NCI-H1930 (cell line): Measurements from ENCODE around the gene RYR3.

Source experiments
- DNase-seq, 2 experiments: peaks; one replicate each; lab custom pipeline; 2025; lab: John Stamatoyannopoulos, UW

The RYR3 gene

GRCh38 chr15:33310481-33311311 lies at the start of gene RYR3:
RYR3 (plus strand) TSS chr15:33310967; CDS start chr15:33311046, 79 bp downstream.
- DNase-seq, result peak in 1 of 2 experiments; percentile 8

DNA sequence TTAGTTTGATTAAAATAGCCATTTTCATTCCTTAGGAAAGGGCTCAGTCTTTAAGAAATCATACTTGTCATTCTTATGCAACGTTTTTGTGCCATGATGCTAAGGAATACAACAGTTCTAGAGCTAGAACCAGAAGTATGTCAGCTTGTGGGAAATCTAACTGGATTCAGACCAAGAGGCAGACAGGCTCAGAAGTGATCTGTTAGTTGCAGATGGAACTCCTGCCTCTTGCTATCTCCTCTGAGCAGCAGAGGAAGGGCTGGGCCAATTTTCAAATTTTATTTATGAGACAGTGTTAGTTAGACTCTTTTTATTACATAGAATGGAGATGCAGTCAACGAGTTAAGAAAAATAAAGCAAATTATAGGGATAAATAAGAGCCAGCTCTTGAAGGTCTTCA lies 48.5 kb upstream of the RYR3 start:
- no peak for DNase-seq

DNA sequence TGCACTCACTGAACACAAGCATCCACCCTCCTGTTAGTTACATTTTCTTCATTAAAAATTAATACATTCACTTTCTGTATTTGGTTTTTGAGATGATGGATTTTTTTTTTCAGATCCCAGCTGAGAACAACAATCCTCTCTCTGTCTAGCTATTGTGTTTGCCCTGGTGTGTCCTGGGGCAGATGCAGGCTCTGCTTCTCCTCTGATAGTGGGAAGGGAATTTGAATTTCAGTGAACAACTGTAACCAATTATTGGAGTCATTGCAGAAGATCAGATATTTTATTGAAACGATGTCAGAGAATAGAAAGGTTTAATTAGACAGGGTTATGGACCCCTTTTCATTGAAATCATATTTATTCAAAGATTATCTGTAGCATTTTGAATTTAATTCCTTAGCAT lies 33.1 kb upstream of the RYR3 start:
- DNase-seq, result no peak

DNA sequence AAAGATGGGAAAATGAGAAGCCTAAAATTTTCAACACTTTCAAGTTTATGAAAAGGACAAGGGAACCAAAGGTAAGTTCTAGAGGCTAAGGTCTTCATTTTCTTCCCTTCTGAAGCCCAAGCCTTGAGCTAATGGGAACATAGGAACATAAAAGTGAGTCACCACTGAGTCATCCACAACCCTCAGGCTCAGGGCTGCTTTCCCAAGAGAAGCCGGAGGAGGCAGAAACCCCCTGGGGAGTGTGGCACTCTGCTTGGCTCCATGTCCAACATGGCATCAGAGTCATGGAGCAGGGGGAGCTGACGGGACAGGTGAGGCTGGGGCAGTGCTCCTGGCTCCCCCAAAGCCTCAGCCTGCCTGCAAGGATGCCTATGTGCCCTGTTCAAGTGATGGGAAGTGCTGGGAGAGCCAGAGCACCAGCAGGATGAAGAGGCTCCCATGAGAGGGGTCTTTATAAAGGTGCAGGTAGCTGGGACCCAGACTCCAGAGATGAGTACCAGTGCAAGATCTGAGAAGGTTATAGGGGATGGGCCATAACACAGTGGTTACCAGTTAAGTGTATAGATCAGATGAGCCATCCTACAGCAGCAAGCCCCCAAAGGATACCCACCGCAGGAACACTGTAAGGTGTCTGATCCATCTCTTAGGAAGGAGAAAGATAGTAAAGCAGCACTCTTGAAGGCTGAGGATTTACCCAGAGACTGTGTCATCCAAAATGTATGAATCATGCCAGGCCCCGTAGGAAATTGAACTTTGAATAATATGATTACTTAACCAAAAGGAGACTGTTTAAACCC lies 31.8 kb upstream of the RYR3 start:
- DNase-seq, result no peak

- no peak for DNase-seq
Measured at GRCh38 chr15:33279613-33280205, 31.1 kb upstream of the RYR3 start.

DNA sequence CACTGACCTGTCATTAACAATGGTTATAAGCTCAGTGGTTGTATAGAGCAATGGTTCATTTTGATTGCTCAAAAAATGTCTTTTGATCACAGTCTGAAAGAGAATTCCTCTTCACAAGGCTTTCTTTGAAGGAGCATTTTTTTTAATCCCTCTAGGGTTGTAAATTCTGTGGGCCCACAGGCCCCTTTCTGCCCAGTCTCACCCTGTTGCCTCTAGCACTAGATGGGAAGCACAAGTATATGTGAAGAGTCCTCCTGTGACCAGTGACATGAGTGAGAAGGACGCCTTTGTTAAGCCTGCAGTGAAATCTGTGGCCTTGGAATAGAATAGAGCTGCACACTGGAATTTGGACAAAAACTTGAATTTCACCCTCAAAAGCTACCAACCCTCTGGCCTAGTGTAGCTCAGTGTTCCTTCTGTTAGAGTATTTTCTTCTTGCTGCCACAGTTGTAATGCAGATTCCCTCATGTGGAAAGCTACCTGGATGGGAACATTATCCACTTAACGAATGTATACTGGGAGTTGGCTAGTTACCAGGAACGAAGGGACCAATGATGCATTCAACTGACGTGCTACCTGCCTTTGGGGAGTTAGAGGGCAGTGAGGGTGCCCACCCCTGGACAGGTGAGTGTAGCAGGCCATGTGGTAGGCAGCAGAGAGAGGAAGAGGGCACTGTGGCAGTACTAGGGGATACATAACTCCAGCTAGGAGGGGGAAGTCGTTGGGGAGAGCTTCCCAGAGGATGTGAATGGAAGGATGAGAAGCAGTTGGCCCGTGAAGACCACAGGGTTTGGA lies 28.3 kb upstream of the RYR3 start:
- no peak for DNase-seq

- no peak for DNase-seq
Measured at GRCh38 chr15:33283576-33283975, 27.2 kb upstream of the RYR3 start.

DNA sequence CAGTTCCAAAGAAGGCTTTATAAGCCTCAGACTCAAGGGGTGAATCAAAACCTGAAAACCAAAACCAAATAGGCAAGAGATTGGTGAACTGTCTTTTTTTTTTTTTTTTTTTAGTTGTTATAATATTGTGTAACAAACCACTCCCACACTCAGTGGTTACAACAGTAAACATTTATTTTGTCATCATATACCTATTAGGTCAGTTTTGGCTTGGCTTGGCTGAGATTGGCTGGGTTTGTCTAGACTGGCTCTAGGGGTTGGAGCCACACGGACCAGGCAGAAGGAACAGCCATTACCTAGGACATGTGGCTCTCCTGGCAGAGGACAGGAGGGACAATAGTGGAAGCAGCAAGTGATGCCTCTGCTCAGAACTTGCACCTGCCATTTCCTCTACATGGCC lies 26.4 kb upstream of the RYR3 start:
- DNase-seq, result no peak

GRCh38 chr15:33292717-33293307 lies 18.0 kb upstream of the RYR3 start:
- DNase-seq, result peak; percentile 16 to 27

DNA sequence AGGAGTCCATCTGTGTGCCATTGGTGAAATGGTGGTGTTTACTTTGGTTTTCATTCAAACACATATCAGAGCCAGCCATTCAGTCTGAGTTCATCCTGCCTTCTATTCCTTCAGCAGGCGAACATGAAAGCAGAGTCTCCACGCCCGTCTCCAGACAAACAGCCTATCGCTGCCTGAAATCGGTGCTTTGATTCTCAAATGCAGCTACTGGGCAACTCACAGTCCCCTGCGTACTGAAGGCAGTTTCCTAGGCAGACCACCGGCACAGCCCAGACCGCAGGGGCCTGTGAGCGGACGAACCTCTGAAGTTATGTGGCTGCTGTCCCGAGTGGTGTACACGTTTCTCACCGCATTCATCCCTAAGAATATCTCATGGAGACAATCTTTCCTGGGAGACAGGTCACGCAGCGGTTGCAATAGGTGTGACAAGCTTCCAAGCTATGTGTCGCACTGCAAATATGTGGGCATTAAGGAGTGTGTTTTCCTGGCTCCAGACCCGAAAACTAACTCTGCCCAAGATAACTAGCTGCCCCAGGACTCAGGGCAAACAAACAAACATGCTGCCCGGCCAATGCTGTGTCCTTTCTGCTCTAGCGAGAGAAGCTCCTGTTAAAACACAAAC lies 16.9 kb upstream of the RYR3 start:
- no peak for DNase-seq

- no peak for DNase-seq
Measured at GRCh38 chr15:33296050-33296449, 14.7 kb upstream of the RYR3 start.

GRCh38 chr15:33296856-33297255 lies 13.9 kb upstream of the RYR3 start:
- DNase-seq, result no peak

GRCh38 chr15:33298631-33299030 lies 12.1 kb upstream of the RYR3 start:
- no peak for DNase-seq

GRCh38 chr15:33304924-33305323 lies 5.8 kb upstream of the RYR3 start:
- DNase-seq, result no peak

GRCh38 chr15:33309602-33310276 lies 1.0 kb upstream of the RYR3 start:
- DNase-seq, result peak; percentile 51 to 59

DNA sequence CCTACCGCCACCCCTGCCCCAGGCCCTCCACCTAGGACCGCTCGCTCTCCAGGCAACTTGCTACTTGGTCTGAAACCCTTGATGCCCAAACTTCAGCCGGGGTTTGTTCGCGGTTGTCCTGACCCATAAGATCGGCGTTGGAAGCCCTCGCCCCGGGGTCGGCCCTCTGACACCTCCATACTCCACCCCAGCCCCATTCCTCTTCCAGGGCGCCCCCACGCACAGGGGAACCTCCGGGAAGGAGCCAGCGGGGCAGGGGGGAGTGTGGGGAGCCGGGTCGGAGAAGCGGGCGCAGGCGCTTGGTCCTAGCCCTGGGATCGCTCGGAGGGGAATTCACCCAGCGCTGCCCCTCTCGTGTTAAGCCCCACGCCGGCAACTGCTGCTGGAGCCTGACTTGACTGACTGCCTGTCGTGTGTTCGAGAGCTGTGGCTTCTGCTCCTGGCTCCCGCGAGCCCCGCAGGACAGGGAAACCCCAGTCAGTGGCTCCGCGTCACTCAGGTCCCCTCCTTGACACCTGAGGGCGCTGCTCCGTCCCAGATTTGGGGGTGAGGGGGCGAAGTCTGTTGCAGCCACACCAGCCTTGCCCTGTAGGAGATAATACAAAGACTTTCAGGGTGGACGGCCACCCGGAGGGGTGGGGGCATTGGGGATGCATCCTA lies 675 bp downstream of the RYR3 start:
- peak in 1 of 2 experiments; percentile 6 for DNase-seq

DNA sequence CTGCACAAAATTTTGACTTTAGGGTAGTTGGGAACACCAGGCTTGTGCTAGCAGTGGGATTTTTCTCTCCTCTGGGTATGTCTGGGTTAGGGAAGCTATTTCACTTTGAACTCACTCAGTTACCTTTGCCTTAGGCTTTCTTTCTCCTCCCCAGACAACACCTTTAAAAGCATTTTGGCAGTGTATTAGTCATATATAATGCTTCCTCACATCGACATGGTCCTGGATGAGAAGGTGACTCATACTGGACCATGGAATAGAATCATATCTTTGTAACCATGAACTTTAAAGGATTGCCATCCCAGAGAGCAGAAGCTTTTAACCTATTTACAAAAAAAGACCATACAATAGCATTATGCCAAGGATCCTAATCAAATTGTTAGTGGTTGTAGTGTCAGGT lies 2.7 kb downstream of the RYR3 start:
- DNase-seq, result no peak

DNA sequence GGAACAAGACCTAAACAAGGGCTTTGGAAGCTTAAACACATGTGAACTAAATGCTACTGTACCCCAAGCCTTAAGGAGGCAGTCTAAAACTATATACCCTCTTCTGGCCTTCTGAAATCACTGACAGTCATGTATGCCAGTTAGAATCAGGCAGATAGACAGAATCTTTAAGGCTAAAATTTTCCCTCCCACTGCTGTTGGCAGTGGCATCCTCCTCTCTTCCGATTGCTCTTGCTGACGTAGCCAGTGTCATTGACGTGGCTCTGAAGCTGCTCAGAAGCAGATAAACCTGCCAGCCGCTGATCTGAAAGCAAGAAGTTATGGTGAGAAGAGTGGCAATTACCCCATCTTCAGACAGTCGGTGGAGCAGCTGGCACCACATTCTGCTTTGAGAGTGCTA lies 3.3 kb downstream of the RYR3 start:
- DNase-seq, result no peak

DNA sequence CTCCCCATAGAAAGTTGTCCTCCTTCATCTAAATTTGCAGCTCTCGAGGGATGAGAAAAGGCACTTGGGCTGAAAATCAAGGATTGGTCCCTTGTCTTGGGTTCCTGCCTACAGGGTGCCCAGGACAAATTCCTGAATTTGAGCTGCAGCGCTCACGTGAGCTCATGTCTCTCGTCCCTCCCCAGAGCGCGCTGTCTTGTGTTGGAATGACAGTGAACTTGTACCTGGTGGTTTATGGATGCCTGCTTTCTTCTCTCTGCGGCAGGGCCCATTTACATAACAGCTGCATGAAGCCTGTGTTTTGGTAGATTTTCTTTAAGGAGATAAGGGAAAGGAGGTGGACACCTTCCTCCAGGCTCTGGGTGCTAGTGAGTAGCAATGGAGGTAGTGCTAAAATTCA lies 4.3 kb downstream of the RYR3 start:
- no peak for DNase-seq

DNA sequence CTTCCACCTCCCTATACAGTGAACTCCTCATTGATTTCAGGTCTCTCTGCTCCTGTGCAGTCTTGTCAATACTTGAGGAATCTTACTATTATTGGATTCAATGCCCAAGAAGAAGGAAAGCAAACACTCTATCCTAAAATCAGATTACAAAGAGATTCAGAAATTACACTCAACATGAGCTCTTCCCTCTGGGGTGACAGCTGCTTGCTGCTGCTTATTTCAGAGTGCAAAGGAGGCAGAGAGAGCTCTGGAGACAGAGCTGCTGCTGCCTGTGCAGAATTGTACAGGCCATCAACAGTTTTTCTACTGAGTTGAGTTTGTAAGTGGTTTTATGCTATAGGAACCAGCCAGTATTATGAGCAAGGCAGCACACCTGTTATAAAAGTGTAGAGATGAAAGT lies 7.1 kb downstream of the RYR3 start:
- no peak for DNase-seq
